ENCODE results near the gene MYO16.

- TF ChIP-seq CTCF (IDR thresholded peaks at IDR 0.05) (no peak), POLR2A (IDR thresholded peaks at IDR 0.05) (no peak), POLR2AphosphoS5 (IDR thresholded peaks at IDR 0.05) (no peak), EP300 (IDR thresholded peaks at IDR 0.05) (no peak)
Measured at GRCh38 chr13:108674771-108675170, 45.4 kb downstream of the MYO16 start.
